C4-2B (cell line): Measurements from ENCODE around the gene MACF1.

Experiments used
- CTCF ChIP-seq: fragments of 450-650 bp; conservative IDR thresholded peaks from 2 replicates; pipeline ENCODE4 v1.5.1; 2017; ENCODE audit warnings: mild to moderate bottlenecking
- ZFX ChIP-seq: fragments of 450-650 bp; IDR thresholded peaks from 2 replicates; pipeline ENCODE4 v1.6.1; 2017

DNA sequence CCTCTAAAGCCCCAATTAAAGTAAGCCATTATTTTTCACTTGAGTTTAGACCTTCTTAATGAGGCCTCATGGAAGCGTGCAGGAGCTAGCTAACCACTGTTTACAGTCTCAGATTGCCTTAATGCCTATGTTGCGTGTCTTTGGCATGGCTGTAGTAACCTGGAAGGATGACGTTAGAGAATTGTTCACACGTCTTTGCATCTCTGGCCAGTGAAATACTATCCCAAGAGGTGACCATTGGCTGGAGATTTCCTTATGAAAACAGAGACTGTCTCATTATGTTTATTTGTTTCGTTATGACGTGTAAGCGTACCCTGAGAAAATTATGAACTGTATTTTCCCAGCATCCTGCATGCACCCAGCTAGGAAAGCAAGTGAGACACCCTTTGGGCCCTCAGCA, 268.3 kb downstream of the MACF1 start:
- TF ChIP-seq CTCF (no peak), ZFX (no peak)
